Measurements from ENCODE around the gene TNFSF13.
A peak's percentile ranks its signal among the peaks of the same experiment; 100 is the strongest.

TNFSF13 gene

GRCh38 chr17:7553356-7553755 is 5.2 kb upstream of the TNFSF13 start:
- Histone ChIP-seq H3K27ac (ENCODE audit: low read depth, low read length) (no peak overlapping the region), H3K4me3 (ENCODE audit: low read depth in 1 of 2, low read length in 2 of 2) (no peak overlapping the region), H3K4me1 (ENCODE audit: insufficient read depth, low read length) (peaks cover 21% of the 10 kb centered on the region), H3K9ac (ENCODE audit: low read length) (no peak overlapping the region), H3K36me3 (ENCODE audit: insufficient read depth, low read length) (peaks cover 20% of the 10 kb centered on the region), H3K9me3 (ENCODE audit: low read length) (no peaks in the 10 kb centered on the region), H3K27me3 (ENCODE audit: control insufficient read depth in 1 of 2, insufficient read depth in 2 of 2, low read length in 2 of 2) (no peaks in the 10 kb centered on the region)

GRCh38 chr17:7555320-7555948 is 3.1 kb upstream of the TNFSF13 start:
- Histone ChIP-seq H3K9me3 (ENCODE audit: low read length) (no peaks in the 10 kb centered on the region), H3K9ac (ENCODE audit: low read length) (no peak overlapping the region), H3K27me3 (ENCODE audit: control insufficient read depth in 1 of 2, insufficient read depth in 2 of 2, low read length in 2 of 2) (no peaks in the 10 kb centered on the region), H3K4me3 (ENCODE audit: low read depth in 1 of 2, low read length in 2 of 2) (no peak overlapping the region), H3K36me3 (ENCODE audit: insufficient read depth, low read length) (peaks cover 20% of the 10 kb centered on the region), H3K27ac (ENCODE audit: low read depth, low read length) (no peak overlapping the region), H3K4me1 (ENCODE audit: insufficient read depth, low read length) (peaks cover 34% of the 10 kb centered on the region)

DNA sequence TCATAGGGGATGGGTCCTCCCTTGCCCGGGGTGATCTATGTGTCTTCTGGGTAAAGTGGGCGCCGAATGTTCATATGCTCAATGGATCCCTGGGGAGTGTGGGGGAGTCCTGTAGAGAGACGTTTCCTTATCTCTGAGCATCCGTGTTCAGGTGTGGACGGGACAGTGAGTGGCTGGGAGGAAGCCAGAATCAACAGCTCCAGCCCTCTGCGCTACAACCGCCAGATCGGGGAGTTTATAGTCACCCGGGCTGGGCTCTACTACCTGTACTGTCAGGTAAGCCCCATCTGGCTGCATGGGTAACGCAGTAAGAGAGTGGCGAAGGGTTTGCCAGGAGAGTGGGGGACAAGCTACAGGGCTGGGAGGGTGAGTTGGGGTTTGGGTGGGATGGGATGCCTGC is 1.9 kb upstream of the TNFSF13 start:
- no peaks in the 10 kb centered on the region for H3K27me3 ChIP-seq (ENCODE audit: control insufficient read depth in 1 of 2, insufficient read depth in 2 of 2, low read length in 2 of 2)
- peaks cover 9% of the 10 kb centered on the region for H3K36me3 ChIP-seq (ENCODE audit: insufficient read depth, low read length)
- peak overlapping the region; percentile 96 for H3K27ac ChIP-seq (ENCODE audit: low read depth, low read length)
- H3K9me3 ChIP-seq (ENCODE audit: low read length) = no peaks in the 10 kb centered on the region
- H3K4me1 ChIP-seq (ENCODE audit: insufficient read depth, low read length) = peaks cover 39% of the 10 kb centered on the region
- no peak overlapping the region for H3K9ac ChIP-seq (ENCODE audit: low read length)
- H3K4me3 ChIP-seq (ENCODE audit: low read depth in 1 of 2, low read length in 2 of 2) = no peak overlapping the region

DNA sequence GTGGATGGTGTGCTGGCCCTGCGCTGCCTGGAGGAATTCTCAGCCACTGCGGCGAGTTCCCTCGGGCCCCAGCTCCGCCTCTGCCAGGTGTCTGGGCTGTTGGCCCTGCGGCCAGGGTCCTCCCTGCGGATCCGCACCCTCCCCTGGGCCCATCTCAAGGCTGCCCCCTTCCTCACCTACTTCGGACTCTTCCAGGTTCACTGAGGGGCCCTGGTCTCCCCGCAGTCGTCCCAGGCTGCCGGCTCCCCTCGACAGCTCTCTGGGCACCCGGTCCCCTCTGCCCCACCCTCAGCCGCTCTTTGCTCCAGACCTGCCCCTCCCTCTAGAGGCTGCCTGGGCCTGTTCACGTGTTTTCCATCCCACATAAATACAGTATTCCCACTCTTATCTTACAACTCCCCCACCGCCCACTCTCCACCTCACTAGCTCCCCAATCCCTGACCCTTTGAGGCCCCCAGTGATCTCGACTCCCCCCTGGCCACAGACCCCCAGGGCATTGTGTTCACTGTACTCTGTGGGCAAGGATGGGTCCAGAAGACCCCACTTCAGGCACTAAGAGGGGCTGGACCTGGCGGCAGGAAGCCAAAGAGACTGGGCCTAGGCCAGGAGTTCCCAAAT is 1.3 kb upstream of the TNFSF13 start:
- H3K27me3 ChIP-seq (ENCODE audit: control insufficient read depth in 1 of 2, insufficient read depth in 2 of 2, low read length in 2 of 2) = no peaks in the 10 kb centered on the region
- H3K36me3 ChIP-seq (ENCODE audit: insufficient read depth, low read length) = peaks cover 8% of the 10 kb centered on the region
- peaks cover 39% of the 10 kb centered on the region for H3K4me1 ChIP-seq (ENCODE audit: insufficient read depth, low read length)
- peak overlapping the region; percentile 96 for H3K27ac ChIP-seq (ENCODE audit: low read depth, low read length)
- H3K9ac ChIP-seq (ENCODE audit: low read length) = peak overlapping the region; percentile 91
- H3K4me3 ChIP-seq (ENCODE audit: low read depth in 1 of 2, low read length in 2 of 2) = peak overlapping the region in 1 of 2 donors; percentile 39
- H3K9me3 ChIP-seq (ENCODE audit: low read length) = no peaks in the 10 kb centered on the region

DNA sequence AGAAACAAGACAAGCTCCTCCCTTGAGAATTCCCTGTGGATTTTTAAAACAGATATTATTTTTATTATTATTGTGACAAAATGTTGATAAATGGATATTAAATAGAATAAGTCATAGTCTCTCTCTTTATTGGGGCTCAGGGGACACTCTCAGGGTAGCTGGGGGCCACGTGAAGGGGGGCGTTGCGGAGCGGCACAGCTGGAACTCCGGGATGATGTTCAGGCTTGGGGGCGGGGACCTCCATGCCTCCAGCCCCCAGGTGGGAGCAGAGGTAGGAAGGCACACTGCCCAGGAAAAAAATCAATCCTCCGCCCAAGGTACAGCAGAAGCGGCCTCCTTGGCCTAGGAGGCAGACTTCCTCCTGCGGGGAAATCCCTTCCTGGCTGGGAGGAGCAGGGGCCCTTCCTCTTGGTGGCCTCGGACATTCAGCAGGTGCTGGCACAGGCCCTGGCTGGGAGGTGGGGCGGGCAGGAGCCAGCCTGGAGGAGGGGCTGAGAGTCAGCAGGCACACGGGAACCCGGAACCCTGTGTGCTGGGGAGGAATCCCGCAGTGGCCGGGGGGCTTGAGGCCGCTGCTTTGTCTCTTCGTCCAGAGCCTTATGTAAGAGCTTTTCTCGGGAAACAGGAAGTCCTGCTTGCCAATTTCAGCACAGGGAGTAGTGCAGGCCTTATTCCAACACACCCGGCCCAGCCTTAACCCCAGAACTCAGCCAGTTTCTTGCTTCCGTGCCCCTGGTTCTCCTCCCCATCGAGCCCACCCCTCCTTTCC is 591 bp upstream of the TNFSF13 start:
- peak overlapping the region; percentile 4 to 39 for H3K4me3 ChIP-seq (ENCODE audit: low read depth in 1 of 2, low read length in 2 of 2)
- peaks cover 8% of the 10 kb centered on the region for H3K36me3 ChIP-seq (ENCODE audit: insufficient read depth, low read length)
- H3K9me3 ChIP-seq (ENCODE audit: low read length) = no peaks in the 10 kb centered on the region
- peak overlapping the region; percentile 96 for H3K27ac ChIP-seq (ENCODE audit: low read depth, low read length)
- H3K9ac ChIP-seq (ENCODE audit: low read length) = peak overlapping the region; percentile 91
- H3K4me1 ChIP-seq (ENCODE audit: insufficient read depth, low read length) = peaks cover 45% of the 10 kb centered on the region
- H3K27me3 ChIP-seq (ENCODE audit: control insufficient read depth in 1 of 2, insufficient read depth in 2 of 2, low read length in 2 of 2) = no peaks in the 10 kb centered on the region

GRCh38 chr17:7559320-7560171 is 996 bp downstream of the TNFSF13 start:
- Histone ChIP-seq H3K27ac (ENCODE audit: low read depth, low read length) (peak overlapping the region; percentile 96), H3K4me3 (ENCODE audit: low read depth in 1 of 2, low read length in 2 of 2) (peak overlapping the region; percentile 4 to 83), H3K4me1 (ENCODE audit: insufficient read depth, low read length) (peaks cover 58% of the 10 kb centered on the region), H3K9ac (ENCODE audit: low read length) (peak overlapping the region; percentile 91), H3K27me3 (ENCODE audit: control insufficient read depth in 1 of 2, insufficient read depth in 2 of 2, low read length in 2 of 2) (no peaks in the 10 kb centered on the region), H3K36me3 (ENCODE audit: insufficient read depth, low read length) (peaks cover 11% of the 10 kb centered on the region), H3K9me3 (ENCODE audit: low read length) (no peaks in the 10 kb centered on the region)

DNA sequence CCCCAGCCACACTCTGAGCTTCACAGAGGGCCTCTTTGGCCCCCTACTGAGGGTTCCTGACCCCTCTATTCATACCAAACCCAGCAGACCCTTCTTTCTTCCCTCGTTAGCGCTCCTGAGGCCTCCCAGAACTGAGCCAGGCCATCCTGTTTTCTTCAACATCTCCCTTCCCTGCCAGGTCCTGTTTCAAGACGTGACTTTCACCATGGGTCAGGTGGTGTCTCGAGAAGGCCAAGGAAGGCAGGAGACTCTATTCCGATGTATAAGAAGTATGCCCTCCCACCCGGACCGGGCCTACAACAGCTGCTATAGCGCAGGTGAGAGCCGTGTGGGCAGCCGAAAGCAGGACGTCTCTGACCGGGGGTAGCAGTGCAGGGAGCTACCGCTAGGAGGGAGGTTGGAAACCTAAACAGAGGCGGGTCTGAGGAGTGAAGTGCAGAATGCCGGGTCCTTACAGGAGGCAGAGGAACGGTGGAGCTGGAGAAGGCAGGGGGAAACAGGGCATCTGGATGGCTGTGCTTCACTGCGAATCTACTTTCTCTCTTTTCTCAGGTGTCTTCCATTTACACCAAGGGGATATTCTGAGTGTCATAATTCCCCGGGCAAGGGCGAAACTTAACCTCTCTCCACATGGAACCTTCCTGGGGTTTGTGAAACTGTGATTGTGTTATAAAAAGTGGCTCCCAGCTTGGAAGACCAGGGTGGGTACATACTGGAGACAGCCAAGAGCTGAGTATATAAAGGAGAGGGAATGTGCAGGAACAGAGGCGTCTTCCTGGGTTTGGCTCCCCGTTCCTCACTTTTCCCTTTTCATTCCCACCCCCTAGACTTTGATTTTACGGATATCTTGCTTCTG is 1.9 kb downstream of the TNFSF13 start:
- H3K27ac ChIP-seq (ENCODE audit: low read depth, low read length) = peak overlapping the region; percentile 96
- no peaks in the 10 kb centered on the region for H3K27me3 ChIP-seq (ENCODE audit: control insufficient read depth in 1 of 2, insufficient read depth in 2 of 2, low read length in 2 of 2)
- peaks cover 58% of the 10 kb centered on the region for H3K4me1 ChIP-seq (ENCODE audit: insufficient read depth, low read length)
- no peaks in the 10 kb centered on the region for H3K9me3 ChIP-seq (ENCODE audit: low read length)
- peaks cover 19% of the 10 kb centered on the region for H3K36me3 ChIP-seq (ENCODE audit: insufficient read depth, low read length)
- H3K4me3 ChIP-seq (ENCODE audit: low read depth in 1 of 2, low read length in 2 of 2) = peak overlapping the region; percentile 1 to 83
- peak overlapping the region; percentile 91 for H3K9ac ChIP-seq (ENCODE audit: low read length)

DNA sequence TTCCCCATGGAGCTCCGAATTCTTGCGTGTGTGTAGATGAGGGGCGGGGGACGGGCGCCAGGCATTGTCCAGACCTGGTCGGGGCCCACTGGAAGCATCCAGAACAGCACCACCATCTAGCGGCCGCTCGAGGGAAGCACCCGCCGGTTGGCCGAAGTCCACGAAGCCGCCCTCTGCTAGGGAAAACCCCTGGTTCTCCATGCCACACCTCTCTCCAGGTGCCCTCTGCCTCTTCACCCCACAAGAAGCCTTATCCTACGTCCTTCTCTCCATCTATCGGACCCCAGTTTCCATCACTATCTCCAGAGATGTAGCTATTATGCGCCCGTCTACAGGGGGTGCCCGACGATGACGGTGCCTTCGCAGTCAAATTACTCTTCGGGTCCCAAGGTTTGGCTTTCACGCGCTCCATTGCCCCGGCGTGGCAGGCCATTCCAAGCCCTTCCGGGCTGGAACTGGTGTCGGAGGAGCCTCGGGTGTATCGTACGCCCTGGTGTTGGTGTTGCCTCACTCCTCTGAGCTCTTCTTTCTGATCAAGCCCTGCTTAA is 2.6 kb downstream of the TNFSF13 start:
- Histone ChIP-seq H3K9ac (ENCODE audit: low read length) (peak overlapping the region; percentile 91), H3K36me3 (ENCODE audit: insufficient read depth, low read length) (peaks cover 26% of the 10 kb centered on the region), H3K4me1 (ENCODE audit: insufficient read depth, low read length) (peaks cover 58% of the 10 kb centered on the region), H3K27me3 (ENCODE audit: control insufficient read depth in 1 of 2, insufficient read depth in 2 of 2, low read length in 2 of 2) (no peaks in the 10 kb centered on the region), H3K4me3 (ENCODE audit: low read depth in 1 of 2, low read length in 2 of 2) (peak overlapping the region; percentile 83 to 84), H3K27ac (ENCODE audit: low read depth, low read length) (peak overlapping the region; percentile 96), H3K9me3 (ENCODE audit: low read length) (no peaks in the 10 kb centered on the region)

GRCh38 chr17:7561589-7562207 is 3.1 kb downstream of the TNFSF13 start, which contains the start of gene SENP3:
TSS of gene SENP3 (plus strand) at chr17:7561919. CDS start at chr17:7563077, 1,158 bp downstream.
- peaks cover 58% of the 10 kb centered on the region for H3K4me1 ChIP-seq (ENCODE audit: insufficient read depth, low read length)
- no peaks in the 10 kb centered on the region for H3K9me3 ChIP-seq (ENCODE audit: low read length)
- peaks cover 28% of the 10 kb centered on the region for H3K36me3 ChIP-seq (ENCODE audit: insufficient read depth, low read length)
- peak within 1 kb of the TSS; percentile 83 to 84 for H3K4me3 ChIP-seq (ENCODE audit: low read depth in 1 of 2, low read length in 2 of 2)
- H3K27ac ChIP-seq (ENCODE audit: low read depth, low read length) = peak within 1 kb of the TSS; percentile 96
- H3K9ac ChIP-seq (ENCODE audit: low read length) = peak within 1 kb of the TSS; percentile 91
- H3K27me3 ChIP-seq (ENCODE audit: control insufficient read depth in 1 of 2, insufficient read depth in 2 of 2, low read length in 2 of 2) = no peaks in the 10 kb centered on the region

GRCh38 chr17:7562208-7562605 is 3.7 kb downstream of the TNFSF13 start:
- Histone ChIP-seq H3K36me3 (ENCODE audit: insufficient read depth, low read length) (peaks cover 33% of the 10 kb centered on the region), H3K4me3 (ENCODE audit: low read depth in 1 of 2, low read length in 2 of 2) (peak overlapping the region; percentile 75 to 84), H3K4me1 (ENCODE audit: insufficient read depth, low read length) (peaks cover 57% of the 10 kb centered on the region), H3K9me3 (ENCODE audit: low read length) (no peaks in the 10 kb centered on the region), H3K27ac (ENCODE audit: low read depth, low read length) (peak overlapping the region; percentile 96), H3K9ac (ENCODE audit: low read length) (peak overlapping the region; percentile 81), H3K27me3 (ENCODE audit: control insufficient read depth in 1 of 2, insufficient read depth in 2 of 2, low read length in 2 of 2) (no peaks in the 10 kb centered on the region)
